Mucosa of descending colon (tissue), 3 donors: ENCODE measurements around the gene ZNF22. TPM values are rescaled to one million over a fixed set of nuclear protein-coding genes. Genes with fewer than 3 reads are reported as not detected.
A peak's percentile ranks its signal among the peaks of the same experiment; 100 is the strongest.

ENCODE experiments used
- ATAC-seq: fragments of 200-7000 bp; cut with Tn5 transposase; one replicate; pipeline ENCODE4 v1.9.1; 2020; ENCODE audit warnings: mild to moderate bottlenecking, moderate library complexity
- DNase-seq, 3 donors: peaks; one replicate each; pipeline ENCODE4 v3.0.0-alpha.2; 2020
- H3K36me3 ChIP-seq: fragments of 200-600 bp; one replicate; pipeline ENCODE4 v1.8.0; 2021; ENCODE audit warnings: low read depth, mild to moderate bottlenecking
- H3K4me1 ChIP-seq: fragments of 200-600 bp; one replicate; pipeline ENCODE4 v1.8.0; 2021; ENCODE audit warnings: low read depth, mild to moderate bottlenecking
- H3K4me3 ChIP-seq: fragments of 200-600 bp; one replicate; pipeline ENCODE4 v1.8.0; 2021; ENCODE audit warnings: mild to moderate bottlenecking
- H3K9me3 ChIP-seq: fragments of 200-600 bp; one replicate; pipeline ENCODE4 v1.8.0; 2021; ENCODE audit warnings: mild to moderate bottlenecking
- intact Hi-C, 2 donors: fragments of 100-400 bp; cut with DNase I in 1 of 2; cut with micrococcal nuclease in 1 of 2; formaldehyde crosslinking; loops; one replicate each; pipeline versions ENCODE4 v1.11.0 to v1.11.1; 2022; cut with DNase I, micrococcal nuclease
- total RNA-seq, 3 donors: library from RNA; stranded (reverse); fragmentation: NEBNext Ultra II Directional in 2 of 3; extraction: Animal tissue kit (Norgen Biotek cat#: 25700) in 2 of 3; gene quantifications; one replicate each; pipeline versions ENCODE4 v1.2.1 to v1.2.4, GENCODE V29; 2021 to 2023
- TF ChIP-seq, protein P1 (sequence below): fragments of 200-600 bp; IDR thresholded peaks from one replicate; pipeline ENCODE4 v1.8.0; 2022; ENCODE audit warnings: antibody characterized with exemption, mild to moderate bottlenecking
- donor health status: DM: no; HTN: no; CAD: no; lungs with moderate emphysema.
- donor health status: DM: no; HTN: no; CAD: no.
- donor health status: DM: no; HTN: yes; CAD: no.

The ZNF22 gene
- total RNA-seq, 3 donors from 2014 or later = 14.6 to 17.7 (median 15.5) TPM

DNA sequence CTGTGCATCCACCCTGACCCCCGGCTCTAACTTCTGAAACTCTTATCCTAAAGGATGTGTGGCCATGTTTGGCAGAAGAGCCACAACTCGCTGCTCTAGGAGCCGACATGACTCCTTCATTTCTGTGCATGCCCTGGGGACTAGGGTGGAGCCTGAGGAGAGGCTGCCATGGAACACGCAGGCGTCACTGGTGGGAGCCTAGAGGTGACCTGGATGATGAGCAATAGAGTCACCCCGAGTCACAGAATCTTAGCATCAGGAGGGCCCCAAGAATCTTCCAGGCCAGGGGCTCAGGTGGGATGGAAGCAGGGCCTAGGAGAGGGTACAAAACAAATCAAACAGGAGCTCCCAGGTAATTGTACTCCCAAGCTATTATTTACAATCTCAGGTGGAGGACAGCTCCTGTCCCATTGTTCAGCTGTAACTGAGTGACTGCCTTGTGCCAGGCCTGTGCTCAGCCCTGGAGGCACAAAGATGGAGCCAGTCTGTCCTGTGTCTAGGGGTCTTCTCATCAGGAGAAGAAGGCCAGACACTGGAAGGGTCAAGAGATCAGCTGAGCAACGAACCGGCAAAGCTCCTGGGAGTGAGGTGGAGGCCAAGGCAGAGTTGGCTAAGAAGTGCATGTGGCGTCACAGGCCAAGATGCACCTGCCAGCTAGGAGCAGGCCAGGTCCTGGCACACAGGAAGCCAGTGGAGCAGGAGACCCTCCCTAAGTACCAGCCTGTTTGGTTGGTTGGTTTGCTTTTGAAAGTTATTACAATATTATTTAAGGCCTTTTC is 5.8 kb upstream of the ZNF22 start:
- H3K36me3 ChIP-seq = no peaks in the 10 kb centered on the region
- ATAC-seq = no peak
- DNase-seq = no peak
- TF ChIP-seq, protein P1, sequence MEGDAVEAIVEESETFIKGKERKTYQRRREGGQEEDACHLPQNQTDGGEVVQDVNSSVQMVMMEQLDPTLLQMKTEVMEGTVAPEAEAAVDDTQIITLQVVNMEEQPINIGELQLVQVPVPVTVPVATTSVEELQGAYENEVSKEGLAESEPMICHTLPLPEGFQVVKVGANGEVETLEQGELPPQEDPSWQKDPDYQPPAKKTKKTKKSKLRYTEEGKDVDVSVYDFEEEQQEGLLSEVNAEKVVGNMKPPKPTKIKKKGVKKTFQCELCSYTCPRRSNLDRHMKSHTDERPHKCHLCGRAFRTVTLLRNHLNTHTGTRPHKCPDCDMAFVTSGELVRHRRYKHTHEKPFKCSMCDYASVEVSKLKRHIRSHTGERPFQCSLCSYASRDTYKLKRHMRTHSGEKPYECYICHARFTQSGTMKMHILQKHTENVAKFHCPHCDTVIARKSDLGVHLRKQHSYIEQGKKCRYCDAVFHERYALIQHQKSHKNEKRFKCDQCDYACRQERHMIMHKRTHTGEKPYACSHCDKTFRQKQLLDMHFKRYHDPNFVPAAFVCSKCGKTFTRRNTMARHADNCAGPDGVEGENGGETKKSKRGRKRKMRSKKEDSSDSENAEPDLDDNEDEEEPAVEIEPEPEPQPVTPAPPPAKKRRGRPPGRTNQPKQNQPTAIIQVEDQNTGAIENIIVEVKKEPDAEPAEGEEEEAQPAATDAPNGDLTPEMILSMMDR = no peak
- intact Hi-C loops = no loop called here
- no peak overlapping the region for H3K4me3 ChIP-seq
- H3K4me1 ChIP-seq = no peaks in the 10 kb centered on the region
- no peaks in the 10 kb centered on the region for H3K9me3 ChIP-seq

DNA sequence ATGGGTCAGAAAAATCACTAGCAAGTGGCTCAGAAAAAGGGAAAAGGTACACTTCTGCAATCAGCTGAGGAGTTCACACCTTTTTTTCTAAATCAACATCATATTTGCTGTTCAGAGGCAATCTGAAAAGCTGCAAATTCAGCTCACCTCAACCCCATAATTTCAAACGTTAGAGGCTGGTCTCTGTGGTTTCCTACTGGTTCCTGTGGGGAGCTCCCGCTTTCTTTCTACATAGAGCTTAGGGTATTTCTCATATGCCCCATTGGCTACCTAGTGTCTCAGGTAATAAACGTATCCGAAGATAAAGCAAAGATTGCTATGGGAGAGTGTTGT is 5.2 kb upstream of the ZNF22 start:
- no peaks in the 10 kb centered on the region for H3K9me3 ChIP-seq
- intact Hi-C loops = no loop called here
- TF ChIP-seq, protein P1 = no peak
- ATAC-seq (no peak), DNase-seq (no peak)
- H3K4me1 ChIP-seq = no peaks in the 10 kb centered on the region
- no peak overlapping the region for H3K4me3 ChIP-seq
- no peaks in the 10 kb centered on the region for H3K36me3 ChIP-seq

DNA sequence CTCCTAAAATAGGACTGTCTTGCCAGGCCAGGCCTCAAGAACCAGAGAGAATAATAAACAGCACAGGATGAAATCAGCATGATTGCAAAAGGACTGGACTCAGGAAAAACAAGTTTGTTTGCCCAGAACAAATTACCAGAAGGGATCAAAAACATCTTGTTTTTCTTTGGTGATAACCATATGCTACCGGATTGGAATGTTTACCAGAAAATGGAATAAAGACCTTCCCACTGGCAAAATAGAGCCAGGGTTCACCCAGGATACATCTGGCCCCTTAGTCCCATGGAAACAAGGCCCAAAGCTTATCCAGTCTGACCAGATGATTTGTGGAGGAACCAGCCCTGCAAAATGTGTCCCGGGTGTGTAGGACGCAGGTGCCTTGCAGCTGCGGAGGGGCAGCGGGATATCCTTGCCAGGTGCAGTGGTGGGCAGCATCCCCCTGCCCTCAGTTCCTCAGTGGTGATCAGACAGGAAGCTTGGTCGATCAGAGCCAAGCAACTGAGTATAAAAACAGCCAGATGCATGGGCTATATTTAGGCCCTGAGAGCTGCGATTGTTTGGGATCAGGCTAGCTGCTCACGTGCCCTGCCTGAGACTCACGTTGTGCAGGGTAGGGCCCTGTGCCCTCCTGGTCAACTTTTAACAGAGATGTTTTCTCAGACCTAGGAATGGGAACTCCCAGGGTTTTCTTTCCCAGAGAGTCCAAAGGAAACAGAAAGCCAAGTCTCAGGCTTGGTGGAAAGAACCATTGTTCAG is 4.6 kb upstream of the ZNF22 start:
- H3K4me3 ChIP-seq = no peak overlapping the region
- ATAC-seq = peak; percentile 7
- TF ChIP-seq, protein P1 = no peak
- no peaks in the 10 kb centered on the region for H3K9me3 ChIP-seq
- intact Hi-C loops = no loop called here
- H3K4me1 ChIP-seq = no peaks in the 10 kb centered on the region
- no peaks in the 10 kb centered on the region for H3K36me3 ChIP-seq
- DNase-seq = no peak

DNA sequence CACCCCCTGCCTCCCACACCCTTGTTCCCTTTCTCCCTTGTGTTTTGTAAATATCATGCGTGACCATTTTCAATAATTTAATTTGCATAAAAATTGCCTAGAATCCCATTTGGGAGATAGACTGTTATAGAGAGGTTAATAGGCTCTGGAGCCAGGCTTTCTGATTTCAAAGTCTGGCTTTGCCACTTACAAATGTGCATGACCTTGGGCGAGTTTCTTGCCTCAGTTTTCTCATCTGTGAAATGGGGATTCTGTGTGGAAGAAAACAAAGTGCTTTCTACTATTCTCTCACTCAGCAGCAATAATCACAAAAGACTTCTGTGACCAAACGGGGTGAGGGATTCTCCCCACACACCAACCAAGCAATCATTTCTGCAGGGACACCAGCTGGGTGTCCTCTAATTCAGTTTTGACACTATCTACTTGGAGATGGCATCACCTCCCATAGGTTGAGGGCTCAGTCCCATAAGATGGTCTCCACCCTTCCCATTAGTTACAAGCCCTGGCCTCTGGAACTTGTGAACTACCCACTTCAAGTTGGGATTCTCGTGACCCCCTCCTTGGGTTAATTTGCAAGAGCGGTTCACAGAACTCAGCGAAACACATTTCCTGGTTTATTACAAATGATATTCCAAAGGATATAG is 3.5 kb upstream of the ZNF22 start:
- H3K9me3 ChIP-seq = no peaks in the 10 kb centered on the region
- peaks cover 5% of the 10 kb centered on the region for H3K4me1 ChIP-seq
- H3K4me3 ChIP-seq = no peak overlapping the region
- no peaks in the 10 kb centered on the region for H3K36me3 ChIP-seq
- intact Hi-C loops = no loop called here
- no peak for ATAC-seq
- TF ChIP-seq, protein P1 = no peak
- no peak for DNase-seq

DNA sequence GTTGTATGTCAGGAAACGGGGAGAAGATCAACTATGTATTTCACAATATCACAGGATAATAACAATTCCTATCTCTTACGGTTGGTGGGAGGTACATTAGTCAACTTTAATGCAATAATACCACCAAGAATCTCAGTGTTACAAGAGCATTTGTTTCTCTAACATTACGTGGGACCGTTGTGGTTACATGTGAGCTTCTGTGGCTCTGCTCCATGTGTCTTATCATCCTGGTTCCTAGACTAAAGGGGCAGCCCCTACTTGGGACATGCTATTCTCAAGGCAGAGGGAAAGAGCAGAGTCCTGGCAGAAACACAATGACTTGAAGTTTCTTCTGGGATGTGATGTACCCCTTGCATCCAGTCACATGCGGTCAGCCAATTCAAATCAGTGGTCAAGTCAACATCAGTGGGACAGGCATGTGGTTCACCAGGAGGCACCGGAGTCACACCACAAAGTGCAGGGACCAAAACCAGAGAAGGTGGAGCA is 2.5 kb upstream of the ZNF22 start:
- no peaks in the 10 kb centered on the region for H3K36me3 ChIP-seq
- TF ChIP-seq, protein P1 = no peak
- H3K4me3 ChIP-seq = no peak overlapping the region
- ATAC-seq = no peak
- intact Hi-C loops = no loop called here
- no peaks in the 10 kb centered on the region for H3K9me3 ChIP-seq
- peaks cover 11% of the 10 kb centered on the region for H3K4me1 ChIP-seq
- no peak for DNase-seq
